IgD-negative memory B cell (primary cell): ENCODE results near the gene NR1H3. TPM values are rescaled to one million over a fixed set of nuclear protein-coding genes. Genes with fewer than 3 reads are reported as not detected.

ENCODE experiments used
- H3K27ac Mint-ChIP-seq, 3 donors: one replicate each; pipeline ENCODE4 v1.8.0; 2020 to 2022; ENCODE audit warnings: mild to moderate bottlenecking in 3 of 3, mixed read lengths in 3 of 3, moderate library complexity in 1 of 3
- H3K27me3 Mint-ChIP-seq: one replicate; pipeline ENCODE4 v1.8.0; 2021; ENCODE audit warnings: mixed read lengths
- H3K36me3 Mint-ChIP-seq: one replicate; pipeline ENCODE4 v1.8.0; 2020; ENCODE audit warnings: mild to moderate bottlenecking, mixed read lengths
- H3K4me1 Mint-ChIP-seq, 3 donors: one replicate each; pipeline ENCODE4 v1.8.0; 2020 to 2022; ENCODE audit warnings: mixed read lengths in 3 of 3, mild to moderate bottlenecking in 1 of 3
- H3K4me3 Mint-ChIP-seq, 4 donors: one replicate each; pipeline ENCODE4 v1.8.0; 2020 to 2022; ENCODE audit warnings: mild to moderate bottlenecking in 4 of 4, mixed read lengths in 4 of 4, moderate library complexity in 3 of 4
- H3K9me3 Mint-ChIP-seq, 3 donors: one replicate each; pipeline ENCODE4 v1.8.0; 2020 to 2021; ENCODE audit warnings: mixed read lengths in 3 of 3, mild to moderate bottlenecking in 1 of 3
- polyA plus RNA-seq: library from polyadenylated mRNA; unstranded; fragments of 300-500 nt; fragmentation: Illumina TruSeq; gene quantifications from one replicate; pipeline ENCODE4 v1.2.3, GENCODE V29; 2021

NR1H3 gene
- polyA plus RNA-seq, 1 donor from 2014 or later = 9.4 TPM

- Mint-ChIP-seq H3K36me3 (no peaks in the 10 kb centered on the region), H3K9me3 (no peaks in the 10 kb centered on the region), H3K4me3 (peak overlapping the region; percentile 87 to 95 (median 88)), H3K27me3 (no peaks in the 10 kb centered on the region), H3K27ac (peak overlapping the region; percentile 82 to 91 (median 86)), H3K4me1 (peaks cover 35 to 45% (median 40%) of the 10 kb centered on the region in 3 donors)
These were observed 12.8 kb downstream of the NR1H3 start for GRCh38 chr11:47270331-47271271.

- Mint-ChIP-seq H3K27ac (peak overlapping the region; percentile 82 to 91 (median 86)), H3K27me3 (no peaks in the 10 kb centered on the region), H3K36me3 (peaks cover 1% of the 10 kb centered on the region), H3K9me3 (no peaks in the 10 kb centered on the region), H3K4me1 (peaks cover 35 to 42% (median 38%) of the 10 kb centered on the region in 3 donors), H3K4me3 (peak overlapping the region; percentile 87 to 95 (median 88))
These were observed 13.5 kb downstream of the NR1H3 start for GRCh38 chr11:47271328-47271727.

GRCh38 chr11:47271961-47272661 is 14.3 kb downstream of the NR1H3 start:
- no peaks in the 10 kb centered on the region for H3K27me3 Mint-ChIP-seq
- H3K4me3 Mint-ChIP-seq = peak overlapping the region; percentile 58 to 95 (median 88)
- H3K36me3 Mint-ChIP-seq = peaks cover 1% of the 10 kb centered on the region
- no peaks in the 10 kb centered on the region for H3K9me3 Mint-ChIP-seq
- H3K4me1 Mint-ChIP-seq = peaks cover 35 to 42% (median 38%) of the 10 kb centered on the region in 3 donors
- H3K27ac Mint-ChIP-seq = peak overlapping the region; percentile 12 to 86 (median 82)

- H3K27ac Mint-ChIP-seq = peak overlapping the region in 2 of 3 donors; percentile 55 to 82
- no peaks in the 10 kb centered on the region for H3K27me3 Mint-ChIP-seq
- no peaks in the 10 kb centered on the region for H3K9me3 Mint-ChIP-seq
- H3K4me3 Mint-ChIP-seq = peak overlapping the region in 3 of 4 donors; percentile 87 to 95 (median 90)
- H3K36me3 Mint-ChIP-seq = peaks cover 1% of the 10 kb centered on the region
- H3K4me1 Mint-ChIP-seq = peaks cover 35 to 42% (median 38%) of the 10 kb centered on the region in 3 donors
These were observed 14.9 kb downstream of the NR1H3 start for GRCh38 chr11:47272706-47273105.

GRCh38 chr11:47274495-47275235 is 16.9 kb downstream of the NR1H3 start:
- Mint-ChIP-seq H3K4me1 (peaks cover 27 to 33% (median 28%) of the 10 kb centered on the region in 3 donors), H3K27ac (no peak overlapping the region), H3K9me3 (no peaks in the 10 kb centered on the region), H3K27me3 (no peaks in the 10 kb centered on the region), H3K36me3 (peaks cover 1% of the 10 kb centered on the region), H3K4me3 (peak overlapping the region in 1 of 4 donors; percentile 60)

GRCh38 chr11:47276923-47277322 is 19.1 kb downstream of the NR1H3 start:
- H3K9me3 Mint-ChIP-seq = no peaks in the 10 kb centered on the region
- peaks cover 16 to 20% (median 18%) of the 10 kb centered on the region in 3 donors for H3K4me1 Mint-ChIP-seq
- H3K27ac Mint-ChIP-seq = no peak overlapping the region
- H3K36me3 Mint-ChIP-seq = peaks cover 3% of the 10 kb centered on the region
- no peak overlapping the region for H3K4me3 Mint-ChIP-seq
- no peaks in the 10 kb centered on the region for H3K27me3 Mint-ChIP-seq

- Mint-ChIP-seq H3K27ac (peak overlapping the region in 1 of 3 donors; percentile 46), H3K4me3 (no peak overlapping the region), H3K27me3 (no peaks in the 10 kb centered on the region), H3K9me3 (no peaks in the 10 kb centered on the region), H3K36me3 (peaks cover 3% of the 10 kb centered on the region), H3K4me1 (peaks cover 5 to 9% (median 7%) of the 10 kb centered on the region in 3 donors)
These were observed 20.3 kb downstream of the NR1H3 start for GRCh38 chr11:47278058-47278457.

GRCh38 chr11:47278769-47279168 is 21.0 kb downstream of the NR1H3 start:
- H3K9me3 Mint-ChIP-seq = no peaks in the 10 kb centered on the region
- no peaks in the 10 kb centered on the region for H3K27me3 Mint-ChIP-seq
- no peak overlapping the region for H3K27ac Mint-ChIP-seq
- H3K36me3 Mint-ChIP-seq = peaks cover 3% of the 10 kb centered on the region
- no peak overlapping the region for H3K4me3 Mint-ChIP-seq
- peaks cover 4 to 7% (median 6%) of the 10 kb centered on the region in 3 donors for H3K4me1 Mint-ChIP-seq

GRCh38 chr11:47280099-47280498 is 22.3 kb downstream of the NR1H3 start:
- Mint-ChIP-seq H3K27ac (peak overlapping the region in 1 of 3 donors; percentile 32), H3K9me3 (no peaks in the 10 kb centered on the region), H3K36me3 (peaks cover 8% of the 10 kb centered on the region), H3K27me3 (no peaks in the 10 kb centered on the region), H3K4me3 (no peak overlapping the region), H3K4me1 (peaks cover 0 to 2% (median 1%) of the 10 kb centered on the region in 3 donors)

GRCh38 chr11:47280860-47281259 is 23.1 kb downstream of the NR1H3 start:
- Mint-ChIP-seq H3K4me3 (no peak overlapping the region), H3K9me3 (no peaks in the 10 kb centered on the region), H3K36me3 (peaks cover 8% of the 10 kb centered on the region), H3K4me1 (peaks cover 0 to 2% (median 1%) of the 10 kb centered on the region in 3 donors), H3K27ac (no peak overlapping the region), H3K27me3 (no peaks in the 10 kb centered on the region)

- Mint-ChIP-seq H3K36me3 (peaks cover 7% of the 10 kb centered on the region), H3K4me1 (no peaks in the 10 kb centered on the region), H3K27me3 (no peaks in the 10 kb centered on the region), H3K4me3 (no peak overlapping the region), H3K9me3 (no peaks in the 10 kb centered on the region), H3K27ac (no peak overlapping the region)
These were observed 24.7 kb downstream of the NR1H3 start for GRCh38 chr11:47282462-47282861.

GRCh38 chr11:47284151-47284550 is 26.4 kb downstream of the NR1H3 start:
- peaks cover 8% of the 10 kb centered on the region for H3K36me3 Mint-ChIP-seq
- H3K4me1 Mint-ChIP-seq = no peaks in the 10 kb centered on the region
- H3K27me3 Mint-ChIP-seq = no peaks in the 10 kb centered on the region
- H3K27ac Mint-ChIP-seq = peak overlapping the region in 1 of 3 donors; percentile 68
- H3K4me3 Mint-ChIP-seq = no peak overlapping the region
- H3K9me3 Mint-ChIP-seq = no peaks in the 10 kb centered on the region

GRCh38 chr11:47285969-47286770 is 28.4 kb downstream of the NR1H3 start:
- Mint-ChIP-seq H3K9me3 (no peaks in the 10 kb centered on the region), H3K27ac (no peak overlapping the region), H3K27me3 (no peaks in the 10 kb centered on the region), H3K4me3 (no peak overlapping the region), H3K4me1 (no peaks in the 10 kb centered on the region), H3K36me3 (peaks cover 6% of the 10 kb centered on the region)

- no peaks in the 10 kb centered on the region for H3K27me3 Mint-ChIP-seq
- H3K27ac Mint-ChIP-seq = peak overlapping the region in 1 of 3 donors; percentile 39
- H3K9me3 Mint-ChIP-seq = no peaks in the 10 kb centered on the region
- peaks cover 8% of the 10 kb centered on the region for H3K36me3 Mint-ChIP-seq
- no peak overlapping the region for H3K4me3 Mint-ChIP-seq
- no peaks in the 10 kb centered on the region for H3K4me1 Mint-ChIP-seq
These were observed 30.3 kb downstream of the NR1H3 start for GRCh38 chr11:47288066-47288465.
